Measurements from ENCODE around the gene SH2B2. TPM values are rescaled to one million over a fixed set of nuclear protein-coding genes. Genes with fewer than 3 reads are reported as not detected.
A peak's percentile ranks its signal among the peaks of the same experiment; 100 is the strongest.
"Not testable (repeated sequence)": the region's sequence is repeated elsewhere in the genome, so short reads cannot be mapped to it uniquely, and the experiment has no call there.

Gene SH2B2
- total RNA-seq, 1 donor from 2014 or later: 32.1 TPM

DNA sequence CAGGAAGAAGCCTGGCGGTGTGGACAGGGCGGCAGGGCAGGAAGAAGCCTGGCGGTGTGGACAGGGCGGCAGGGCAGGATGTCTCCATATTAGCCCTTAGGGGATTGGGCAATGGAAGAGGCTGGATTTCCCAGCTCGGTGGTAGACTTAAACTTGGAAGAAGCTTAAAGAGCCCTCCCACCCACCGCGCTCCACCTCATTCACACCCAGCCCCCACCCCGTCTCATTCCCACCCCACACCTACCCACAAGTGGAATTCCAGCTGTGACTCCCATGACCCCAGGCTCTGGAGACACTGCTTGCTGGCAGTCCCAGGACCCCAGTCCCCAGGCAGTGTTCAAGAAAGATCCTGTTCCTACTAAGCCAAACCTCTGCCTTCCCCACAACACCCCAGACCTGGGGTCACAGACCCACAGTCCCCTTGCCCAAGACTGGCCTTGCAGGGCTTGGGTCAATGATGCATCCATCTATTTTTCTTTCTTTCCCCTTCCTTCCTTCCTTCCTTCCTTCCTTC is 35.6 kb downstream of the SH2B2 start:
- peak overlapping the region; percentile 47 for H3K27ac Mint-ChIP-seq
- no peaks in the 10 kb centered on the region for H3K27me3 Mint-ChIP-seq
- intact Hi-C loops (cut with micrococcal nuclease): loop anchor here (5.0 kb wide), 1 partner anchor 70 kb away; no protein-coding TSS in a partner anchor
- ChIA-PET CTCF (interaction anchor here (1.0 to 1.7 kb wide), 2 partner anchors 66 to 69 kb away, joined by 3 to 6 read pairs; no protein-coding TSS in a partner anchor), POLR2A (interaction anchor here (0.7 to 1.1 kb wide), 2 partner anchors 28 to 33 kb away, joined by 4 read pairs; no protein-coding TSS in a partner anchor)
- DNase-seq (no peak), ATAC-seq (ENCODE audit: low read depth) (no peak)
- no peak for TF ChIP-seq CTCF (IDR thresholded peaks at IDR 0.05)
- H3K4me1 Mint-ChIP-seq: peaks cover 30% of the 10 kb centered on the region
- H3K36me3 Mint-ChIP-seq (ENCODE audit: low read depth): peaks cover 47% of the 10 kb centered on the region
- no peak overlapping the region for H3K4me3 Mint-ChIP-seq
- H3K9me3 Mint-ChIP-seq: no peaks in the 10 kb centered on the region

- no peak for TF ChIP-seq CTCF (IDR thresholded peaks at IDR 0.05)
- intact Hi-C loops (cut with micrococcal nuclease): loop anchor here (5.0 kb wide), 1 partner anchor 68 kb away; no protein-coding TSS in a partner anchor
- Mint-ChIP-seq H3K4me3 (no peak overlapping the region), H3K27ac (no peak overlapping the region), H3K4me1 (peaks cover 29% of the 10 kb centered on the region), H3K36me3 (ENCODE audit: low read depth) (peaks cover 32% of the 10 kb centered on the region), H3K27me3 (no peaks in the 10 kb centered on the region), H3K9me3 (no peaks in the 10 kb centered on the region)
- ATAC-seq (ENCODE audit: low read depth): no peak
- ChIA-PET CTCF (no interaction called here), POLR2A (no interaction called here)
- no peak for DNase-seq
Measured at GRCh38 chr7:102323914-102324195, 37.2 kb downstream of the SH2B2 start.

DNA sequence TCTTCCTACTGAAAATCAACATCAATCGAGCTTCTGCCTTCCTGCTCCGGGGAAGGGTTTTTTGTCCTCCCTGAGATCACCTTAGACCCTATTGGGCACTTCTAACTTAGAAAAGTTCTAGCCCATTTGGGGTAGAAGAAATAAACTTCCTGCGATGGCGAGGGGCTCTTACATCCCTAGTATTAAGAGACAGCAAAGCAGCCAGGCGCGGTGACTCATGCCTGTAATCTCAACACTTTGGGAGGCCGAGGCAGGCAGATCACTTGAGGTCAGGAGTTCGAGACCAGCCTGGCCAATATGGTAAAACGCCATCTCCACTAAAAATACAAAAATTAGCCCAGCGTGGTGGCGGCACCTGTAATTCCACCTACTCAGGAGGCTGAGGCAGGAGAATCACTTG is 38.4 kb downstream of the SH2B2 start:
- H3K27ac Mint-ChIP-seq; H3K9me3 Mint-ChIP-seq; intact Hi-C loops (cut with micrococcal nuclease); H3K27me3 Mint-ChIP-seq; H3K4me3 Mint-ChIP-seq; POLR2A ChIA-PET; DNase-seq; CTCF ChIA-PET; ATAC-seq (ENCODE audit: low read depth): not testable (repeated sequence)
- Mint-ChIP-seq H3K4me1 (peaks cover 22% of the 10 kb centered on the region), H3K36me3 (ENCODE audit: low read depth) (peaks cover 19% of the 10 kb centered on the region)

- Mint-ChIP-seq H3K27me3 (no peaks in the 10 kb centered on the region), H3K4me1 (peaks cover 25% of the 10 kb centered on the region)
- CTCF ChIA-PET: interaction anchor here (0.7 kb wide), 1 partner anchor 14 kb away, joined by 3 read pairs; no protein-coding TSS in a partner anchor
Measured at GRCh38 chr7:102326157-102326889, 39.7 kb downstream of the SH2B2 start.

GRCh38 chr7:102327183-102327582 is 40.5 kb downstream of the SH2B2 start:
- ATAC-seq (ENCODE audit: low read depth); H3K27ac Mint-ChIP-seq; H3K36me3 Mint-ChIP-seq (ENCODE audit: low read depth); CTCF ChIA-PET; DNase-seq; H3K4me3 Mint-ChIP-seq; H3K9me3 Mint-ChIP-seq; intact Hi-C loops (cut with micrococcal nuclease); H3K27me3 Mint-ChIP-seq: not testable (repeated sequence)
- peaks cover 29% of the 10 kb centered on the region for H3K4me1 Mint-ChIP-seq
- POLR2A ChIA-PET: interaction anchor here (0.6 kb wide), 1 partner anchor 11 kb away, joined by 4 read pairs; no protein-coding TSS in a partner anchor

More at GRCh38 chr7:102326157-102326889, 39.7 kb downstream of the SH2B2 start:
- no peak overlapping the region for H3K27ac Mint-ChIP-seq
- POLR2A ChIA-PET: interaction anchor here (0.6 kb wide), 1 partner anchor 12 kb away, joined by 4 read pairs; no protein-coding TSS in a partner anchor
- no peaks in the 10 kb centered on the region for H3K9me3 Mint-ChIP-seq
- DNase-seq (no peak), ATAC-seq (ENCODE audit: low read depth) (no peak)
- no peak for TF ChIP-seq CTCF (IDR thresholded peaks at IDR 0.05)
- no peak overlapping the region for H3K4me3 Mint-ChIP-seq
- intact Hi-C loops (cut with micrococcal nuclease): no loop called here
- peaks cover 11% of the 10 kb centered on the region for H3K36me3 Mint-ChIP-seq (ENCODE audit: low read depth)

DNA sequence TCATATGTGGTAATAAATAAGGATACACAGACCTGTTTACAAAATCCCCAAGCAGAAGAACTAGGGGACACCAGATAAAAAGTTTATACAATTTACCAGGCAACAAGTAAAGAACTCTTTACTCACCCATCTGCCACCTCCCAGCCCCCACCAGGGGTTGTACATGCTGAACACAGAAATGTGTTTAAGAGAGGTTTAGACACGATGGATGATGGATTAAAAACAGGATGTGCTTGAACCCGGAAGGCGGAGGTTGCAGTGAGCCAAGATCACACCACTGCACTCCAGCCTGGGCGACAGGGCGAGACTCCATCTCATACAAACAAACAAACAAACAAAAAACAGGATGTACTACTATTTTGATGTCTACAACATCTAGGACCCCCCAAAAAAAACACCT is 42.2 kb downstream of the SH2B2 start:
- H3K36me3 Mint-ChIP-seq (ENCODE audit: low read depth); CTCF ChIA-PET; intact Hi-C loops (cut with micrococcal nuclease); H3K9me3 Mint-ChIP-seq; H3K27me3 Mint-ChIP-seq; H3K27ac Mint-ChIP-seq; DNase-seq; ATAC-seq (ENCODE audit: low read depth); H3K4me3 Mint-ChIP-seq; POLR2A ChIA-PET: not testable (repeated sequence)
- H3K4me1 Mint-ChIP-seq: peaks cover 22% of the 10 kb centered on the region

GRCh38 chr7:102329366-102329765 is 42.7 kb downstream of the SH2B2 start:
- H3K27me3 Mint-ChIP-seq; H3K36me3 Mint-ChIP-seq (ENCODE audit: low read depth); CTCF ChIA-PET; ATAC-seq (ENCODE audit: low read depth); H3K9me3 Mint-ChIP-seq; H3K4me3 Mint-ChIP-seq; intact Hi-C loops (cut with micrococcal nuclease); H3K27ac Mint-ChIP-seq; DNase-seq: not testable (repeated sequence)
- peaks cover 22% of the 10 kb centered on the region for H3K4me1 Mint-ChIP-seq
- POLR2A ChIA-PET: interaction anchor here (1.3 kb wide), 1 partner anchor 10 kb away, joined by 3 read pairs; no protein-coding TSS in a partner anchor

DNA sequence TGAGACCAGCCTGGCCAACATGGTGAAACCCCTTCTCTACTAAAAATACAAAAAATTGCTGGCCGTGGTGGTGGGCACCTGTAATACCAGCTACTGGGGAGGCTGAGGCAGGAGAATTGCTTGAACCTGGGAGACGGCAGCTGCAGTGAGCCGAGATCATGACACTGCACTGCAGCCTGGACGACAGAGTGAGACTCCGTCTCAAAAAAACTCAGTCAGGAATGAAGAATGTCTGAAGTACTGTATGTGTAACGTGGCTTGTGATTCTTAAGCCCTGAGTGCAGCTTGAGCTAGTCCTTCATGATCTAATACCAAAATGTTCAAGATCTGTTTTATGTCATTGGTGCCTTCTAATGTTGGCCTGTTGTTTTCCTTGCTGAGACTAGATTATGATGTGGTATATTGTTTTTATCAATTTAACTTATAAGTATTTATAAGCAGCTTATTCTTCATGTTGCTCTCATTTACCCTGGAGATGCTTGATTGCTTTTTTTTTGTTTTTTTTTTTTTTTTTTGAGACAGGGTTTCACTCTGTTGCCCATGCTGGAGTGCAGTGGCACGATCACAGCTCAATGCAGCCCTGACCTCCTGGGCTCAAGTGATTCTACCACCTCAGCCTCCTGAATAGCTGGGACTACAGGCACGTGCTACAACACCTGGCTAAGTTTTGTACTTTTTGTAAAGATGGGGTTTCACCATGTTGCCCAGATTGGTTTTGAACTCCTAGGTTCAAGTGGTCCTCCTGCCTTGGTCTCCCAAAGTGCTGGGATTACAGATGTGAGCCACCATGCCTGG is 44.2 kb downstream of the SH2B2 start:
- ATAC-seq (ENCODE audit: low read depth); H3K9me3 Mint-ChIP-seq; DNase-seq; H3K36me3 Mint-ChIP-seq (ENCODE audit: low read depth); H3K27me3 Mint-ChIP-seq; intact Hi-C loops (cut with micrococcal nuclease); CTCF ChIA-PET: not testable (repeated sequence)
- POLR2A ChIA-PET: interaction anchor here (0.7 to 1.3 kb wide), 3 partner anchors 11 to 44 kb away, joined by 3 to 7 read pairs (median 3); no protein-coding TSS in a partner anchor
- H3K4me3 Mint-ChIP-seq: peak overlapping the region; percentile 16
- peaks cover 27% of the 10 kb centered on the region for H3K4me1 Mint-ChIP-seq
- peak overlapping the region; percentile 26 for H3K27ac Mint-ChIP-seq

GRCh38 chr7:102335574-102335973 is 48.9 kb downstream of the SH2B2 start:
- POLR2A ChIA-PET: interaction anchor here (0.7 kb wide), 1 partner anchor 46 kb away, joined by 8 read pairs; no protein-coding TSS in a partner anchor
- H3K4me1 Mint-ChIP-seq: peaks cover 30% of the 10 kb centered on the region
- H3K27ac Mint-ChIP-seq; ATAC-seq (ENCODE audit: low read depth); intact Hi-C loops (cut with micrococcal nuclease); H3K27me3 Mint-ChIP-seq; H3K9me3 Mint-ChIP-seq; CTCF ChIA-PET; DNase-seq; H3K4me3 Mint-ChIP-seq; H3K36me3 Mint-ChIP-seq (ENCODE audit: low read depth): not testable (repeated sequence)

Data from activated B cell treated with CpG ODN at 0.5 μM for 24 hours (primary cell).